Measurements from ENCODE around the gene DNAAF2. TPM values are rescaled to one million over a fixed set of nuclear protein-coding genes. Genes with fewer than 3 reads are reported as not detected.

DNAAF2 gene
- total and polyA plus RNA-seq, 2 donors (not counting 1 experiment from before 2014, with no cell fraction given), result 8.5 to 26.9 TPM

DNA sequence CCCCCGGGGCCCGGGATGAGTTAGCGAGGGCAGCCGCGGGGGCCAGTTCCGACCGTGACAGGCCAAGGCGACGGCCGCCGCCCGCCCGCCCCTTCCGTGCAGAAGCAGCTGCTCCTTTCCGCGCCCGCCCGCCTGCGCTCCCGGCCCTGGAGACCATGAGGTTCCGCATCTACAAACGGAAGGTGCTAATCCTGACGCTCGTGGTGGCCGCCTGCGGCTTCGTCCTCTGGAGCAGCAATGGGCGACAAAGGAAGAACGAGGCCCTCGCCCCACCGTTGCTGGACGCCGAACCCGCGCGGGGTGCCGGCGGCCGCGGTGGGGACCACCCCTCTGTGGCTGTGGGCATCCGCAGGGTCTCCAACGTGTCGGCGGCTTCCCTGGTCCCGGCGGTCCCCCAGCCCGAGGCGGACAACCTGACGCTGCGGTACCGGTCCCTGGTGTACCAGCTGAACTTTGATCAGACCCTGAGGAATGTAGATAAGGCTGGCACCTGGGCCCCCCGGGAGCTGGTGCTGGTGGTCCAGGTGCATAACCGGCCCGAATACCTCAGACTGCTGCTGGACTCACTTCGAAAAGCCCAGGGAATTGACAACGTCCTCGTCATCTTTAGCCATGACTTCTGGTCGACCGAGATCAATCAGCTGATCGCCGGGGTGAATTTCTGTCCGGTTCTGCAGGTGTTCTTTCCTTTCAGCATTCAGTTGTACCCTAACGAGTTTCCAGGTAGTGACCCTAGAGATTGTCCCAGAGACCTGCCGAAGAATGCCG, 13.7 kb downstream of the DNAAF2 start:
- peak overlapping the region; percentile 99 for H3K4me3 Mint-ChIP-seq
- Histone ChIP-seq H3K79me2 (ENCODE audit: control insufficient read depth, insufficient read depth, low read length) (peaks cover 76% of the 10 kb centered on the region), H3K9ac (ENCODE audit: low read length) (peak overlapping the region; percentile 94), H3K27ac (ENCODE audit: low read length in 2 of 2) (peak overlapping the region; percentile 96 to 98), H3K4me2 (replicated peaks; ENCODE audit: low read depth, low read length, poor library complexity, severe bottlenecking) (peak overlapping the region; percentile 88), H3K9me3 (ENCODE audit: control extremely low read depth in 1 of 3, control insufficient read depth in 2 of 3, insufficient read depth in 1 of 3, low read length in 2 of 3) (no peaks in the 10 kb centered on the region), H2AFZ (ENCODE audit: insufficient read depth, low read depth, low read length, poor library complexity, severe bottlenecking) (peak overlapping the region; percentile 76), H3K4me1 (ENCODE audit: control insufficient read depth in 2 of 2, insufficient read depth in 2 of 2, low read length in 2 of 2) (peaks cover 31 to 44% of the 10 kb centered on the region in 2 donors), H3K4me3 (ENCODE audit: control extremely low read depth in 1 of 5, extremely low read depth in 1 of 5, insufficient read depth in 1 of 5, low read depth in 2 of 5, low read length in 4 of 5) (peak overlapping the region; percentile 52 to 99 (median 97)), H4K20me1 (ENCODE audit: control insufficient read depth, insufficient read depth, low read length, poor library complexity, severe bottlenecking) (peaks cover 42% of the 10 kb centered on the region), H3K27me3 (replicated peaks in 1 of 4; ENCODE audit: control extremely low read depth in 1 of 4, control insufficient read depth in 3 of 4, insufficient read depth in 4 of 4, low read length in 3 of 4) (no peaks in the 10 kb centered on the region), H3K36me3 (replicated peaks in 1 of 2; ENCODE audit: control extremely low read depth in 1 of 2, control insufficient read depth in 1 of 2, extremely low read depth in 1 of 2, insufficient read depth in 2 of 2, low read length in 1 of 2) (peaks cover 6 to 23% of the 10 kb centered on the region in 2 experiments)
- ATAC-seq (ENCODE audit: low read depth), result peak; percentile 38
- H3K9me3 Mint-ChIP-seq (ENCODE audit: insufficient read depth), result no peaks in the 10 kb centered on the region
- TF ChIP-seq EZH2 (IDR thresholded peaks at IDR 0.05; ENCODE audit: borderline replicate concordance, insufficient read depth, low read depth, low read length, poor library complexity, severe bottlenecking), result no peak
- TF ChIP-seq, protein P1, sequence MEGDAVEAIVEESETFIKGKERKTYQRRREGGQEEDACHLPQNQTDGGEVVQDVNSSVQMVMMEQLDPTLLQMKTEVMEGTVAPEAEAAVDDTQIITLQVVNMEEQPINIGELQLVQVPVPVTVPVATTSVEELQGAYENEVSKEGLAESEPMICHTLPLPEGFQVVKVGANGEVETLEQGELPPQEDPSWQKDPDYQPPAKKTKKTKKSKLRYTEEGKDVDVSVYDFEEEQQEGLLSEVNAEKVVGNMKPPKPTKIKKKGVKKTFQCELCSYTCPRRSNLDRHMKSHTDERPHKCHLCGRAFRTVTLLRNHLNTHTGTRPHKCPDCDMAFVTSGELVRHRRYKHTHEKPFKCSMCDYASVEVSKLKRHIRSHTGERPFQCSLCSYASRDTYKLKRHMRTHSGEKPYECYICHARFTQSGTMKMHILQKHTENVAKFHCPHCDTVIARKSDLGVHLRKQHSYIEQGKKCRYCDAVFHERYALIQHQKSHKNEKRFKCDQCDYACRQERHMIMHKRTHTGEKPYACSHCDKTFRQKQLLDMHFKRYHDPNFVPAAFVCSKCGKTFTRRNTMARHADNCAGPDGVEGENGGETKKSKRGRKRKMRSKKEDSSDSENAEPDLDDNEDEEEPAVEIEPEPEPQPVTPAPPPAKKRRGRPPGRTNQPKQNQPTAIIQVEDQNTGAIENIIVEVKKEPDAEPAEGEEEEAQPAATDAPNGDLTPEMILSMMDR (IDR thresholded peaks at IDR 0.05), result no peak
- WGBS (ENCODE audit: insufficient coverage), result 2% methylated on average over 63 of the region's 65 CpGs
- peaks cover 59% of the 10 kb centered on the region for H3K4me1 Mint-ChIP-seq
- intact Hi-C loops (cut with micrococcal nuclease), result no loop called here
- peak overlapping the region; percentile 99 for H3K27ac Mint-ChIP-seq
- ChIA-PET CTCF (interaction anchor here (0.5 to 6.8 kb wide), 12 partner anchors 8 to 231 kb away, joined by 3 to 93 read pairs (median 9); partner anchors contain the start of genes DNAAF2, KLHDC2, LRR1 and NEMF), POLR2A (interaction anchor here (0.6 to 3.4 kb wide), 14 partner anchors 8 to 870 kb away, joined by 3 to 88 read pairs (median 4); partner anchors contain the start of genes DNAAF2, KLHDC2, LRR1 and NEMF)
- H3K27me3 Mint-ChIP-seq, result no peaks in the 10 kb centered on the region
- no peak for DNase-seq

Measured in B cell (primary cell).